ENCODE results near the gene RYR1.

DNA sequence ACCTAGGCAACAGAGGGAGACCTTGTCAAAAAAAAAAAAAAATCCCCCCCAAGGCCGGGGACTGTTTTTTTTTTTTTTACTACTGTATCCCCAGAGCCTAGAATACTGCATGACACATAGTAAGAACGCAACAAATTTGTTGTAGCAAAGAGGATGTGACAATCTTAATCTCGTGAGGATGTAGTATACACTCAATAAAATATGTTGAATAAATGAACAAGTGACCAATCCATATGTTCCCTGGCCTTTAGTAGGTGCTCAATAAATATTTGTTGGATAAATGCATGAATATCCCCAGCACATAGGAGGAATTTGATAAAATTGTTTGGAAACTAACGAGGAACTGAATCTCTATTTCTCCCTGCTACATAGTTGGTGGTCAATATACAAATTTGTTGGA, 108.5 kb downstream of the RYR1 start:
- TF ChIP-seq POLR2AphosphoS5 (IDR thresholded peaks at IDR 0.05; ENCODE audit: low read depth, low read length) = no peak
- TF ChIP-seq, protein P1, sequence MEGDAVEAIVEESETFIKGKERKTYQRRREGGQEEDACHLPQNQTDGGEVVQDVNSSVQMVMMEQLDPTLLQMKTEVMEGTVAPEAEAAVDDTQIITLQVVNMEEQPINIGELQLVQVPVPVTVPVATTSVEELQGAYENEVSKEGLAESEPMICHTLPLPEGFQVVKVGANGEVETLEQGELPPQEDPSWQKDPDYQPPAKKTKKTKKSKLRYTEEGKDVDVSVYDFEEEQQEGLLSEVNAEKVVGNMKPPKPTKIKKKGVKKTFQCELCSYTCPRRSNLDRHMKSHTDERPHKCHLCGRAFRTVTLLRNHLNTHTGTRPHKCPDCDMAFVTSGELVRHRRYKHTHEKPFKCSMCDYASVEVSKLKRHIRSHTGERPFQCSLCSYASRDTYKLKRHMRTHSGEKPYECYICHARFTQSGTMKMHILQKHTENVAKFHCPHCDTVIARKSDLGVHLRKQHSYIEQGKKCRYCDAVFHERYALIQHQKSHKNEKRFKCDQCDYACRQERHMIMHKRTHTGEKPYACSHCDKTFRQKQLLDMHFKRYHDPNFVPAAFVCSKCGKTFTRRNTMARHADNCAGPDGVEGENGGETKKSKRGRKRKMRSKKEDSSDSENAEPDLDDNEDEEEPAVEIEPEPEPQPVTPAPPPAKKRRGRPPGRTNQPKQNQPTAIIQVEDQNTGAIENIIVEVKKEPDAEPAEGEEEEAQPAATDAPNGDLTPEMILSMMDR (IDR thresholded peaks at IDR 0.05) = no peak
